ENCODE data around the gene FMO1.

GRCh38 chr1:171254859-171255258 is 6.6 kb downstream of the FMO1 start:
- TF ChIP-seq EGR1 (IDR thresholded peaks at IDR 0.05) (no peak), REST (IDR thresholded peaks at IDR 0.05; ENCODE audit: low read depth) (no peak), RAD21 (IDR thresholded peaks at IDR 0.05; ENCODE audit: low read depth) (no peak), CEBPB (IDR thresholded peaks at IDR 0.05) (no peak), FOXM1 (IDR thresholded peaks at IDR 0.05; ENCODE audit: borderline replicate concordance, low read depth) (no peak), EP300 (IDR thresholded peaks at IDR 0.05; ENCODE audit: borderline replicate concordance) (no peak), YY1 (IDR thresholded peaks at IDR 0.05; ENCODE audit: low read depth) (no peak), NFIC (IDR thresholded peaks at IDR 0.05) (no peak), TCF12 (IDR thresholded peaks at IDR 0.05; ENCODE audit: low read depth) (no peak)

Data from Ishikawa (cell line).